Calu3 (cell line): Measurements from ENCODE around the gene HDAC4. TPM values are rescaled to one million over a fixed set of nuclear protein-coding genes. Genes with fewer than 3 reads are reported as not detected.

Experiments used
- BruUV-seq: library from RNA; stranded (reverse); fragments of 400-500 nt; replicated peaks from 2 replicates; lab custom pipeline; 2021; lab: Mats Ljungman, UMichigan
- CTCF ChIA-PET: fragments of 300-600 bp; sonication (Branson Sonifier 250); formaldehyde crosslinking; loops from one replicate; lab custom pipeline; 2022; ENCODE audit warnings: antibody characterized with exemption; lab: Charles Lee
- DNase-seq: peaks from one replicate; pipeline ENCODE4 v3.0.0; 2022
- H3K27ac Mint-ChIP-seq: one replicate; pipeline ENCODE4 v1.8.0; 2022; ENCODE audit warnings: mixed read lengths; ENCODE audit not compliant: unreplicated experiment
- H3K27me3 Mint-ChIP-seq: one replicate; pipeline ENCODE4 v1.8.0; 2022; ENCODE audit warnings: mixed read lengths; ENCODE audit not compliant: unreplicated experiment
- H3K36me3 Mint-ChIP-seq: one replicate; pipeline ENCODE4 v1.8.0; 2022; ENCODE audit warnings: mild to moderate bottlenecking, moderate library complexity, mixed read lengths; ENCODE audit not compliant: insufficient read depth, unreplicated experiment
- H3K4me1 Mint-ChIP-seq: one replicate; pipeline ENCODE4 v1.8.0; 2022; ENCODE audit warnings: mild to moderate bottlenecking, low read depth, mixed read lengths; ENCODE audit not compliant: unreplicated experiment
- H3K4me3 Mint-ChIP-seq: one replicate; pipeline ENCODE4 v1.8.0; 2022; ENCODE audit warnings: mild to moderate bottlenecking, low read depth, moderate library complexity, mixed read lengths; ENCODE audit not compliant: unreplicated experiment
- H3K9me3 Mint-ChIP-seq: one replicate; pipeline ENCODE4 v1.8.0; 2022; ENCODE audit warnings: low read depth, mixed read lengths; ENCODE audit not compliant: unreplicated experiment
- intact Hi-C: fragments of 100-400 bp; cut with micrococcal nuclease; formaldehyde crosslinking; loops from one replicate; pipeline ENCODE4 v1.10.0; 2022; ENCODE audit not compliant: unreplicated experiment
- total RNA-seq: library from RNA; stranded (reverse); gene quantifications from 2 replicates; pipeline ENCODE4 v1.2.3, GENCODE V29; 2022
- TF ChIP-seq, protein P1 (sequence below): fragments of 200-600 bp; IDR thresholded peaks from one replicate; pipeline ENCODE4 v1.8.0; 2022; ENCODE audit warnings: antibody characterized with exemption; ENCODE audit not compliant: unreplicated experiment

HDAC4 gene
- total RNA-seq, 1 experiment from 2014 or later: 39.6 TPM

DNA sequence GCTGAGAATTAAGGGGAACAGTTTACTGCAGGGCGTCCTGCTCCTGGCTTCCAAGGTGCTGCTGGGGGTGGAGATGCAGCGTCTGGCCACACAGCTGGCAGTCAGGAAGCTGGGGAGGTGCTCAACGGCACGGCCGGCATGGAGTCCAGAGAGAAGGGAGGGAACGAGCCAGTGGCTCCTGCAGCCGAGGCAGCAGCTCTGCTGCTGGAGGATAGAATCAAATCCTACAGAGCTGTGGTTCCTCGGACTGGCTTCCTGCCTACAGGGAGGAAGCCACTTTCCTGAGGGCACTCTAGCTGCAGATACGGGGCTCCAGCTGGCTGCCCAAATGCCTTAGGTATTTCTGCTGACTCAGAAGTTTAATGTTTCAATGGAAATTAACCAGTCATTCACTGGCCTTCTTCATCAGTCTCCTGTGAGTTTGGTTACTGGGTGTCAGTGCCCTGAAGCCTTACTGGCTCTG lies 286.7 kb downstream of the HDAC4 start:
- intact Hi-C loops: no loop called here
- Mint-ChIP-seq H3K9me3 (no peaks in the 10 kb centered on the region), H3K4me1 (no peaks in the 10 kb centered on the region), H3K4me3 (no peak overlapping the region), H3K27ac (no peak overlapping the region), H3K27me3 (no peaks in the 10 kb centered on the region), H3K36me3 (peaks cover 5% of the 10 kb centered on the region)
- TF ChIP-seq, protein P1, sequence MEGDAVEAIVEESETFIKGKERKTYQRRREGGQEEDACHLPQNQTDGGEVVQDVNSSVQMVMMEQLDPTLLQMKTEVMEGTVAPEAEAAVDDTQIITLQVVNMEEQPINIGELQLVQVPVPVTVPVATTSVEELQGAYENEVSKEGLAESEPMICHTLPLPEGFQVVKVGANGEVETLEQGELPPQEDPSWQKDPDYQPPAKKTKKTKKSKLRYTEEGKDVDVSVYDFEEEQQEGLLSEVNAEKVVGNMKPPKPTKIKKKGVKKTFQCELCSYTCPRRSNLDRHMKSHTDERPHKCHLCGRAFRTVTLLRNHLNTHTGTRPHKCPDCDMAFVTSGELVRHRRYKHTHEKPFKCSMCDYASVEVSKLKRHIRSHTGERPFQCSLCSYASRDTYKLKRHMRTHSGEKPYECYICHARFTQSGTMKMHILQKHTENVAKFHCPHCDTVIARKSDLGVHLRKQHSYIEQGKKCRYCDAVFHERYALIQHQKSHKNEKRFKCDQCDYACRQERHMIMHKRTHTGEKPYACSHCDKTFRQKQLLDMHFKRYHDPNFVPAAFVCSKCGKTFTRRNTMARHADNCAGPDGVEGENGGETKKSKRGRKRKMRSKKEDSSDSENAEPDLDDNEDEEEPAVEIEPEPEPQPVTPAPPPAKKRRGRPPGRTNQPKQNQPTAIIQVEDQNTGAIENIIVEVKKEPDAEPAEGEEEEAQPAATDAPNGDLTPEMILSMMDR: no peak
- BruUV-seq: no TSS peak
- CTCF ChIA-PET: no interaction called here
- no peak for DNase-seq

DNA sequence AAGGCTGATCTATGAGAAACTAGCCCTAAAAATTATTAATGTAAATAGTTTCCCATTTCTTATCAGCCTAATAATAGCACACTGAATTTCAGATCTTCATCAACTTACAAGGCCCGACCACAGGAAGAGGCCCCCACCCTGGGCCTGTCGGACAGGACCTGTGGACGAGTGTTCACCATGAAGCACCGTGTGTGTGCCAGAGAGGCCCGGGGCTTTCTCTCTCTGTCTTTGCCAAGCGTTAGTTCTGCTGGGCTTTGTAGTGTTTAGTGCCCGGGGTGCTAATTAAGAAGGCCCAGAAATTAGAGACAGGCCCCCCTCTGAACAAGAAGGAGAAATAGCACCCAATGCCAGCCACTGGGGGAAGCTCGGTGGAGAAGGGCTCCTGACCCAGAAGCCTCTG lies 287.2 kb downstream of the HDAC4 start:
- H3K9me3 Mint-ChIP-seq: no peaks in the 10 kb centered on the region
- CTCF ChIA-PET: no interaction called here
- intact Hi-C loops: no loop called here

DNA sequence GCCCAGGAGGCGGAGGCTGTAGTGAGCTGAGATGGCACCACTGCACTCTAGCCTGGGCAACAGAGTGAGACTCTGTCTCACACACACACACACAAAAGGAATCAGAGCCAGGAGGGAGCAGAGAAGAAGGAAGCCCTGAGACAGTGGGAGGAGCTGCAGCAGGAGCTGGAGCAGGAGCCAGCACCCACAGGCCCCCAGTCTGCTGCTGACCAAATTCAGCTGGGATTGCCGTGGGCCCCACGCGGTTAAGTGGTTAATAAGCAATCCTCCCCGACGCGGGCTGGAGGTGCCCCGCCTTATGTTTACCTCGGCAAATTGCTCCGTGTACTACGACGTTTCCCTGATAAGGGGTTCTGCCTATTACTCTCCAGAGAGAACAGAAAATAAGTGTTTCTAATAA lies 287.6 kb downstream of the HDAC4 start:
- Mint-ChIP-seq H3K36me3 (peaks cover 2% of the 10 kb centered on the region), H3K27me3 (no peaks in the 10 kb centered on the region), H3K9me3 (no peaks in the 10 kb centered on the region), H3K27ac (no peak overlapping the region), H3K4me1 (no peaks in the 10 kb centered on the region), H3K4me3 (no peak overlapping the region)
- intact Hi-C loops: no loop called here
- BruUV-seq: no TSS peak
- TF ChIP-seq, protein P1: no peak
- DNase-seq: no peak
- CTCF ChIA-PET: no interaction called here

More for the DNA sequence above, 287.2 kb downstream of the HDAC4 start:
- Mint-ChIP-seq H3K4me1 (no peaks in the 10 kb centered on the region), H3K27ac (no peak overlapping the region), H3K36me3 (peaks cover 5% of the 10 kb centered on the region), H3K4me3 (no peak overlapping the region), H3K27me3 (no peaks in the 10 kb centered on the region)
- TF ChIP-seq, protein P1: no peak
- no peak for DNase-seq
- BruUV-seq: no TSS peak

DNA sequence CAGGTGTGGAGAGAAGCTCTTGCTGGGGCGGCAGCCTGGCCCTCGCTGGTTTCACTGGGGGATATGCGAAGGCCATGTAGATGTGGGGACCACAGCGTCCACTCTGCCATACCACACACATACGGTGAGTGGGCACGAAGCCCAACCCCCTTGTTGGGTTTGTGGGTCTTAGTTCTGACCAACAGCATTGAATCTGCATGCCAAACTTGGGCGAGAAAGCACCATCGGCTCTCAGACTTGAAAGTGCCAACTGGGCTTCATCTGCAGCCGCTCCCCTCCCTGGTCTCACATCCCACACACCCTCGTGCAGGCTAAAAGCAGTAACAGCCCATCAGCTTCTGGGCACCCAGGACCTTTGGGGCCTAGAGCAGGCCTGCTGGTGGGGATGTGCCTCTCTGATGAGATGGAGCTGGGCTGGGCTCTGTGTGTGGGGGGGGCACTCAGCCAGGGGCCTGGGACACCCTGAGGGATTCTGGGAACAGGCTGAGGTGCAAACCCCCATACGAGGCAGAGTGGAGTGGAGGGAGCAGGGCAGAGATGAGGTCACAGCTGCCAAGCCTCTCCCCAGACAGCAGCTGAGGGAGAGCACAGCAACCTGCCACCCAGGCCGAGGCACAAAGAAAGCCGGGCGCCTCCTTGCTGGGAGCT lies 288.6 kb downstream of the HDAC4 start:
- CTCF ChIA-PET: no interaction called here
- no peak overlapping the region for H3K4me3 Mint-ChIP-seq
- H3K36me3 Mint-ChIP-seq: no peaks in the 10 kb centered on the region
- no peak overlapping the region for H3K27ac Mint-ChIP-seq
- TF ChIP-seq, protein P1: no peak
- no peaks in the 10 kb centered on the region for H3K4me1 Mint-ChIP-seq
- no peak for DNase-seq
- H3K27me3 Mint-ChIP-seq: no peaks in the 10 kb centered on the region
- intact Hi-C loops: no loop called here
- no TSS peak for BruUV-seq
- H3K9me3 Mint-ChIP-seq: no peaks in the 10 kb centered on the region
